Suppressor macrophage treated with lipopolysaccharide for 1 hour (primary cell): Measurements from ENCODE around the gene ANKIB1.

Experiments
- DNase-seq, 3 donors: peaks; one replicate each; pipeline ENCODE4 v3.0.0-alpha.2; 2020 to 2022

ANKIB1 gene, protein sequence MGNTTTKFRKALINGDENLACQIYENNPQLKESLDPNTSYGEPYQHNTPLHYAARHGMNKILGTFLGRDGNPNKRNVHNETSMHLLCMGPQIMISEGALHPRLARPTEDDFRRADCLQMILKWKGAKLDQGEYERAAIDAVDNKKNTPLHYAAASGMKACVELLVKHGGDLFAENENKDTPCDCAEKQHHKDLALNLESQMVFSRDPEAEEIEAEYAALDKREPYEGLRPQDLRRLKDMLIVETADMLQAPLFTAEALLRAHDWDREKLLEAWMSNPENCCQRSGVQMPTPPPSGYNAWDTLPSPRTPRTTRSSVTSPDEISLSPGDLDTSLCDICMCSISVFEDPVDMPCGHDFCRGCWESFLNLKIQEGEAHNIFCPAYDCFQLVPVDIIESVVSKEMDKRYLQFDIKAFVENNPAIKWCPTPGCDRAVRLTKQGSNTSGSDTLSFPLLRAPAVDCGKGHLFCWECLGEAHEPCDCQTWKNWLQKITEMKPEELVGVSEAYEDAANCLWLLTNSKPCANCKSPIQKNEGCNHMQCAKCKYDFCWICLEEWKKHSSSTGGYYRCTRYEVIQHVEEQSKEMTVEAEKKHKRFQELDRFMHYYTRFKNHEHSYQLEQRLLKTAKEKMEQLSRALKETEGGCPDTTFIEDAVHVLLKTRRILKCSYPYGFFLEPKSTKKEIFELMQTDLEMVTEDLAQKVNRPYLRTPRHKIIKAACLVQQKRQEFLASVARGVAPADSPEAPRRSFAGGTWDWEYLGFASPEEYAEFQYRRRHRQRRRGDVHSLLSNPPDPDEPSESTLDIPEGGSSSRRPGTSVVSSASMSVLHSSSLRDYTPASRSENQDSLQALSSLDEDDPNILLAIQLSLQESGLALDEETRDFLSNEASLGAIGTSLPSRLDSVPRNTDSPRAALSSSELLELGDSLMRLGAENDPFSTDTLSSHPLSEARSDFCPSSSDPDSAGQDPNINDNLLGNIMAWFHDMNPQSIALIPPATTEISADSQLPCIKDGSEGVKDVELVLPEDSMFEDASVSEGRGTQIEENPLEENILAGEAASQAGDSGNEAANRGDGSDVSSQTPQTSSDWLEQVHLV

DNA sequence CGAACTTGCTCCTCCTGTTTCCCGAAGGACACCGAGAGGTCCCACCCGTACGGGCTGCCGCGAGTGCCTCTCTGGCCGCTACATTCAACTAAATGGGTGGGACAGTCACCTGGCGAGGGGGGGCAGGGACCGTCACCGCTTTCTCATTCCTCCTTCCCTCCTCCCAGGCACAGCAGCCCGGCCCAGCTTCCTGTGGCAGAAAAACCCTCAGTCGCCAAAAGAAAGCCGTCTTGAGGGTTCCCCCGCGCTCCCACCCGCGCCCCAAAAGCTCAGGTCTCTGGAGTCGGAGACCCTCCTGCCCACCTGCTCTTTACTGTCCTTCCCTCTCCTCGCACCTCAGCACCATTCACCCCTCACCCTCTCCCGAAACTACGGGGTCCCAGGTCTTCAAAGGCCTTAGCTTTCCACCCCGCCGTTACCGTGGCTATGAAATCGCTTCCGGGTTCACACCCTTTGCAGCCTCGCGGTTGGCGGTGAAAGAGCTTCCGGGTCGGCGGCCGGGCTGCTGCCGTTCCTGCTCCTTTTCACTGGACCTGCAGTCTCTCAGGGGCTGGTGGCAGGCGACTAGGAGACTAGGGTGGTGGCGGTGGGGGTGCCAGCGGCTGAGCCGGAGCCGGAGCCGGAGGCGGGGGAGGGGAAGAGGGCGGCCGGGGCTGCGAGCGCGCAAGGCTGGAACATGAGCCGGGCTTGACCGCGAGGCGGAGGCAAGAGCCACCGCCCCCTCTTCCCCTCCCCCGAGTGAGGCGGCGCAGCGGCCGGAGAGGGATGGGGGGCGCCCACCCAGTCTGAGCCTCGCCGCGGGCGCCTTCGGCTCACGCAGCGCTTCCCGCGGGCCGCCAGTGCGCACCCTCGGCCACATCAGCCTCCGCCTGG, at the start of gene ANKIB1, which contains the start of gene KRIT1:
Gene ANKIB1 (plus strand): TSS at position 488 of the 873 bp plus-strand sequence. CDS start 49,005 bp downstream, outside the sequence.
Gene KRIT1 (minus strand): TSS at position 428 of the 873 bp plus-strand sequence. CDS start 3,779 bp downstream, outside the sequence.
- peak; percentile 85 to 91 (median 87) for DNase-seq

GRCh38 chr7:92200791-92201190, 45.0 kb upstream of the ANKIB1 start:
- no peak for DNase-seq

GRCh38 chr7:92205987-92206386, 39.8 kb upstream of the ANKIB1 start:
- DNase-seq = no peak

- DNase-seq = no peak
Observed at GRCh38 chr7:92206672-92207071, 39.1 kb upstream of the ANKIB1 start.

- no peak for DNase-seq
Observed at GRCh38 chr7:92221766-92222165, 24.0 kb upstream of the ANKIB1 start.

DNA sequence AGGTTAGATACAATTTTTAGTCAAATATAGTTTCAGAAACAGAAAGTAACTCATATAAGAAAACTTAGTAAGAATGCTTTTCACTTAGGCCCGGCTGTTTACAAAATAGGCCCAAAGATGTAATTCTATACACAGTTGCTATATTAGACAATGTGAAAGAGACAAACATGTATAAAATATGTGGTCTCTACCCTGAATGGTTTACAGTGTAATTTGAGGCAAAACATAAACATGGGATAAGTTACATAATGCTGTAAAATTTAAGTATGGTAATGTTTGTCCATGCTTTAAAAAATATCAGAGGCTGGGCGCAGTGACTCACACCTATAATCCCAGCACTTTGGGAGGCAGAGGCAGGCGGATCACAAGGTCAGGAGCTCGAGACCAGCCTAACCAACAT, 18.8 kb upstream of the ANKIB1 start:
- no peak for DNase-seq

GRCh38 chr7:92228100-92228499, 17.7 kb upstream of the ANKIB1 start:
- no peak for DNase-seq

- no peak for DNase-seq
Observed at GRCh38 chr7:92228742-92229141, 17.0 kb upstream of the ANKIB1 start.

- DNase-seq = no peak
Observed at GRCh38 chr7:92230547-92230946, 15.2 kb upstream of the ANKIB1 start.

DNA sequence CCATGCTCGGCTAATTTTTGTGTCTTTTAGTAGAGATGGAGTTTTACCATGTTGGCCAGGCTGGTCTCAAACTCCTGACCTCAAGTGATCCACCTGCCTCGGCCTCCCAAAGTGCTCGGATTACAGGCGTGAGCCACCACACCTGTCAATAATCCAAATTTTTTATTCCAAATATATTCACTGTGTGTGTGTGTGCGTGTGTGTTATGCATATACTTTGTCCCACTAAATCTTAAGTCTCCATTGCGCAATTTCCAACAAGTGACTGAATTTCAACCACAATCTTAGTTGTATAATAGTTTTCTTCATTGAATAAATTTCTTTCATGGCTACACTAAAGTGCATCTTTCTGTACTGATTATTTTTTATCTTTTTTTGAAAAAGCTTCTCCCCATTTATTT, 2.8 kb upstream of the ANKIB1 start:
- peak in 2 of 3 donors; percentile 25 to 39 for DNase-seq

DNA sequence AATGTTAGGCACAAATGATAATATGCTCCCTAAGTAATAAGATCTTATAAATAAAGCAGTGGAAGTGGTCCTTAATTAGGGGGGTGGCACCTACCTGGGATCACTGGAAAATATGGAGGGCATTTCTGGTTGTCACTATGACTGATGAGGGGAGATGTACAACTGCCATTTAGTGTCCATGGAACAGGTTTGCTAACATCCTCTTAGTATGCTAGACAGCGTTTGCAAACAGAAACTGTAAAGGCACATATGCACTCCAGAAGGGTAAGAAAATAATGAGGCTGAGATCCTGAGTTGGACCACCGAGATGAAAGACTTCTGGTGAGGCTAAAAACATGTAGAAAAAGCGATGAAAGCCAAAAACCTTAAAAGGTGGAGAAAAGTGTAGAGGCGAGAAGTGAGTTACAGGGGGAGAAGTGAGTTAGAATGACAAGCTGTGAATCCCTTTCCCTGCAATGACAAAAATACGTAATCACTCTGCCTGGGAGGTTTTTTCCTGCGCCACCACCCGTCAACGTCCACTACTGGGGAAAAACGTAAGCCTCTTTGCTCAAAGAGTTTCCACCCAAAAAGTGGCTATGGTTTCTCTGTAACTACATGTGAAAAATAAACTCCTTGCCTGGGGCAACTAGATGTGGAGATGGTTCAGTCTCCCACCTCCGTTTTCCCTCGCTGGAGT, 827 bp upstream of the ANKIB1 start:
- peak; percentile 57 to 63 (median 58) for DNase-seq

GRCh38 chr7:92246360-92247101, 757 bp downstream of the ANKIB1 start:
- DNase-seq = peak in 2 of 3 donors; percentile 24 to 30

- no peak for DNase-seq
Observed at GRCh38 chr7:92250603-92251002, 4.8 kb downstream of the ANKIB1 start.

DNA sequence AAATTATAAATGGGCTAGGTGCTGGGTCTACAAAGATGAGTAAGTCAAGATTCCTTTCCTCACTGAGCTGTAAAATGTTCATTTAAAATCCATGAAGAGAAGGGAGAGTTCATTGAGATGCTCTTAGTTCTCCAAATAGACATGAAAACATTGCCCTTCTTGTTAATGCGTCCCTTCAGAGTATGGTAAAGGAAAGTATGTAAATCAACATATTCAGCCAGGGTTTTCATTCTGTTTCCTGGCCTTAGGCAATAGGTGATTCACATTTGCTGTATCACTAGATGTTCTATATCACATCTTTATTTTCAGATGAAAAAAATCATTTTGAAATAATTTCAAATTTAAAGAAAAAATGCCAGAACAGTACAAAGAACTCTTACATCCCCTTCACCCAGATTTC, 5.4 kb downstream of the ANKIB1 start:
- DNase-seq = no peak

GRCh38 chr7:92253251-92253650, 7.5 kb downstream of the ANKIB1 start:
- DNase-seq = no peak

- DNase-seq = peak; percentile 16 to 45 (median 20)
Observed at GRCh38 chr7:92254800-92255199, 9.0 kb downstream of the ANKIB1 start.

DNA sequence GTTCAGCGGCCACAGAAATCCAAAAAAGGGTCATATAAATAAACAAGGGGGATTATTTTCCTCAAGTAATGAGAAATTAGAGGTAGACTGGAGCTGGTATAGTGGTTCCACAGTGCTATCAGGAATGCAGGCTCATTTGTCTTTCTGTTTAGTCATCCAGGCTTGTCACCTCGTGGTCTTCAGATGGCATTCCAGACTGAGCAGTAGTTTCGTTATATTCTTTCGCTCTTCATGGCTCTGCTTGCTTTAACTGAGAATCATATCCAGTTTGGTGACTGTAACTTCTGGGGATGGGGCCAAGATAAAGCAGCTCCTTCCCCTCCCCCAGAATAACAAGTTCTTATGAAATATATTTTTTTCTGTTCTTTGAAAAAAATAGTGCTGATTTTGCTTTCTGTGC, 9.5 kb downstream of the ANKIB1 start:
- DNase-seq = no peak

DNA sequence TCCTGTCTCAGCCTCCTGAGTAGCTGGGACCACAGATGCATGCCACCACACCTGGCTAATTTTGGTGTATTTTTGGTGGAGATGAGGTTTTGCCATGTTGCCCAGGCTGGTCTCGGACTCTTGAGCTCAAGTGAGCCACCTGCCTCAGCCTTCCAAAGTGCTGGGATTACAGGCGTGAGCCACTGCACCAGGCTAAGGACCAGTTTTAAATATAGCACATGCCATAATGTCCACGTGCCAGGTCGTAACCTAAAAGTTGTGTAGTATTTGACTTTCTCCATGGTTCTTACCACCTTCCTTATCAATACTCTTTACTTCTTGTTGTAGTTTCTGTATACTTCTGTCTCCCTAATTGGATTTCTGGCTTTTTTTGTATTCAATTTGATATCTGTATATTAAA, 13.3 kb downstream of the ANKIB1 start:
- no peak for DNase-seq

DNA sequence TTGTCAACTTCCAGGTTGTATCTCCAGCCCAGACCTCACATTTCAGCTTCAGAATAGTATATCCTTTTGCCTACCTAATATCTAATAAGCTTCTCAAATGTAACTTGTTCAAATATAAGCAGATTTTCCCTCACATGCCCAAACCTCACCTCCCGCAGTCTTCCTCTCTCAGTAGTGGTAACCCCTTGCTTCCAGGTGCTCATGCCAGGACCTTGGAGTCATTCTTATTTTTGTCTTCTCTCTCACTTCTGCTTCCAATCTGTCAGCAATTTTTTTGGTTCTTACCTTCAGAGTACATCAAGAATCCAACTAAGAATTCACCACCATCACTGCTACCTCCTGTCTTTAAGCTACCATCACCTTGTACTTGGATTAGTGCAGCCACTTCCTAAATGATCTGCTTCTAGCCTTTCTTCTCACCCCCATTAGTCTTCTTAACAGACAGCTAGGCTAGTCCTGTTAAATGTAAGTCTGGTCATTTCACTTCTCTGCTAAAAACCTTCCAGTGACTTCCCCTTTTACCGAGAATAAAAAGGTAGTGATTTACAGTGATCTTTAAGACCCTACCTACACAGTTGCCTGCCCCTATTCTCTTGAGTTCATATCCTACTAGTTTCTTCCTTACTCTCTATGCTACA, 14.0 kb downstream of the ANKIB1 start:
- no peak for DNase-seq

GRCh38 chr7:92260248-92260781, 14.5 kb downstream of the ANKIB1 start:
- DNase-seq = no peak
